Measurements from ENCODE around the gene SECISBP2. TPM values are rescaled to one million over a fixed set of nuclear protein-coding genes. Genes with fewer than 3 reads are reported as not detected.
A peak's percentile ranks its signal among the peaks of the same experiment; 100 is the strongest.

Gene SECISBP2
- total and polyA plus RNA-seq, 2 of the 13 experiments (the other 11 are each of a cell fraction or from before 2014, with no cell fraction given), result 32.4 to 38.0 TPM

DNA sequence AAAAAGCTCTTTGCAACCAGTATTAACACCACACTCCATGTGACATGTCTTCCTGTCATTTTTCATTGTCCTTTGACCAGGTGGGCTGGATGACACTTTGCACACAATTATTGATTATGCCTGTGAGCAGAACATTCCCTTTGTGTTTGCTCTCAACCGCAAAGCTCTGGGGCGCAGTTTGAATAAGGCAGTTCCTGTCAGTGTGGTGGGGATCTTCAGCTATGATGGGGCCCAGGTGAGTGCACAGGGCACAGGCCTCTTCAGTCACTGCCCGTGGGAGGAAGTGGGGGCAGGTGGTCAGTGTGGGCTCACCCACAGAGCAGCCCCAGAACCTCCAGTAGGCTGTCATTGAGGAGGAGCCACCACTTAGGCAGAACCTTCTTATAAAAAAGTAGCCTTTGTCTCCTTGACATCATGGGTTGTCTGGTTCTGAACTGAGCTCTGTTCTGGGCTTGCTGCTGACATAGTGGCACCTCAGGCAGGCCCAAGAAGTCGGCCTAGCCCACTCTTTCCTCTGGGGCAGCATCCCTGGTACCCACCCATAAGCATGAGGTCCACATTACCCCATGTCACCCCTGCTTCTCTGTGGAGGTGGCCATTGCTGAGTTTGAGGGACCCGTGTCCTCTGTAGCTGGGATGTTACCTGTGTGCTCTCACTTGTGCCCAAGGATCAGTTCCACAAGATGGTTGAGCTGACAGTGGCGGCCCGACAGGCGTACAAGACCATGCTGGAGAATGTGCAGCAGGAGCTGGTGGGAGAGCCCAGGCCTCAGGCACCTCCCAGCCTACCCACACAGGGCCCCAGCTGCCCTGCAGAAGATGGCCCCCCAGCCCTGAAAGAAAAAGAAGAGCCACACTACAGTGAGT is 39.3 kb downstream of the SECISBP2 start (continued):
- TF ChIP-seq, protein P1, sequence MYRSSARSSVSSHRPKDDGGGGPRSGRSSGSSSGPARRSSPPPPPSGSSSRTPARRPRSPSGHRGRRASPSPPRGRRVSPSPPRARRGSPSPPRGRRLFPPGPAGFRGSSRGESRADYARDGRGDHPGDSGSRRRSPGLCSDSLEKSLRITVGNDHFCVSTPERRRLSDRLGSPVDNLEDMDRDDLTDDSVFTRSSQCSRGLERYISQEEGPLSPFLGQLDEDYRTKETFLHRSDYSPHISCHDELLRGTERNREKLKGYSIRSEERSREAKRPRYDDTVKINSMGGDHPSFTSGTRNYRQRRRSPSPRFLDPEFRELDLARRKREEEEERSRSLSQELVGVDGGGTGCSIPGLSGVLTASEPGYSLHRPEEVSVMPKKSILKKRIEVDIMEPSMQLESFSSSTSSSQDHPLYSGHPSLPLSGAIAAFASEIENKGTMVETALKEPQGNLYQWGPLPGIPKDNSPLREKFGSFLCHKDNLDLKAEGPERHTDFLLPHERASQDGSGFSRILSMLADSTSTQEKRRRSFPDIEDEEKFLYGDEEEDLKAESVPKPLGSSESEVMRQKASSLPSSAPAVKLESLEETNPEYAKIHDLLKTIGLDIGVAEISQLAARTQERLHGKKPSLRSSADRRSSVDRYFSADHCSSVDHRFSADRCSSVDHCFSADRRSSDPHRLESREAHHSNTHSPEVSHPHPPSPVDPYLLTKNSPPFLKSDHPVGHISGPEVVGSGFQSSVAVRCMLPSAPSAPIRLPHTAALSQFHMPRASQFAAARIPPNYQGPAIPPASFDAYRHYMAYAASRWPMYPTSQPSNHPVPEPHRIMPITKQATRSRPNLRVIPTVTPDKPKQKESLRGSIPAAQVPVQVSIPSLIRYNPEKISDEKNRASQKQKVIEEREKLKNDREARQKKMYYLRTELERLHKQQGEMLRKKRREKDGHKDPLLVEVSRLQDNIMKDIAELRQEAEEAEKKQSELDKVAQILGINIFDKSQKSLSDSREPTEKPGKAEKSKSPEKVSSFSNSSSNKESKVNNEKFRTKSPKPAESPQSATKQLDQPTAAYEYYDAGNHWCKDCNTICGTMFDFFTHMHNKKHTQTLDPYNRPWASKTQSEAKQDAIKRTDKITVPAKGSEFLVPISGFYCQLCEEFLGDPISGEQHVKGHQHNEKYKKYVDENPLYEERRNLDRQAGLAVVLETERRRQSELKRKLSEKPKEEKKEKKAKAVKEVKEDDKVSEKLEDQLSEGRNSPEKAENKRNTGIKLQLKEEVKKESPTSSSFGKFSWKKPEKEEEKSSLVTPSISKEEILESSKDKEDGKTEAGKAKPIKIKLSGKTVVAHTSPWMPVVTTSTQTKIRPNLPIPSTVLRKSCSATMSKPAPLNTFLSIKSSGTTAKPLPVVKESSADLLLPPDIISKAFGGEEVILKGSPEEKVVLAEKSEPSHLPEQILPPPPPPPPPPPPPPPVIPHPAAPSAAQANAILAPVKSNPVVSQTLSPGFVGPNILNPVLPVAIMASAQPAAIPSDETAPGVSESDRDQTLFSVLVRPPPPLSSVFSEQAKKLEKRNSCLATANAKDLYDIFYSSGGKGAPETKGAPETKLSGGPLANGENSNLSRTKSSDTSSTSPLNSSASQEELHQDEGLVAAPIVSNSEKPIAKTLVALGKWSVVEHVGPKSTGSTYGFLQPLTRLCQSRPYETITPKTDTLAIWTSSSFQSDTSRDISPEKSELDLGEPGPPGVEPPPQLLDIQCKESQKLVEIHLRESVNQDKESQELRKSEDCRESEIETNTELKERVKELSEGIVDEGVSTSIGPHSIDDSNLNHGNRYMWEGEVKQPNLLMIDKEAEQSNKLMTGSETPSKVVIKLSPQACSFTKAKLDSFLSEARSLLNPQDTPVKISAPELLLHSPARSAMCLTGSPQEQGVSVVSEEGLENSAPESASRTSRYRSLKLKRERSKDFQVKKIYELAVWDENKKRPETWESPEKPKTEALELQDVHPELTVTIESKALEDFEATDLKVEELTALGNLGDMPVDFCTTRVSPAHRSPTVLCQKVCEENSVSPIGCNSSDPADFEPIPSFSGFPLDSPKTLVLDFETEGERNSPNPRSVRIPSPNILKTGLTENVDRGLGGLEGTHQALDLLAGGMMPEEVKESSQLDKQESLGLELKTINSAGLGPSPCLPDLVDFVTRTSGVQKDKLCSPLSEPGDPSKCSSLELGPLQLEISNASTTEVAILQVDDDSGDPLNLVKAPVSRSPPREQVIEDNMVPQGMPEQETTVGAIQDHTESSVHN (CRISPR knock-in tag; IDR thresholded peaks at IDR 0.05), result no peak
- no peak for TF ChIP-seq TAF15 (IDR thresholded peaks at IDR 0.05; ENCODE audit: low read depth, low read length, poor library complexity, severe bottlenecking)
- TF ChIP-seq, protein P2, sequence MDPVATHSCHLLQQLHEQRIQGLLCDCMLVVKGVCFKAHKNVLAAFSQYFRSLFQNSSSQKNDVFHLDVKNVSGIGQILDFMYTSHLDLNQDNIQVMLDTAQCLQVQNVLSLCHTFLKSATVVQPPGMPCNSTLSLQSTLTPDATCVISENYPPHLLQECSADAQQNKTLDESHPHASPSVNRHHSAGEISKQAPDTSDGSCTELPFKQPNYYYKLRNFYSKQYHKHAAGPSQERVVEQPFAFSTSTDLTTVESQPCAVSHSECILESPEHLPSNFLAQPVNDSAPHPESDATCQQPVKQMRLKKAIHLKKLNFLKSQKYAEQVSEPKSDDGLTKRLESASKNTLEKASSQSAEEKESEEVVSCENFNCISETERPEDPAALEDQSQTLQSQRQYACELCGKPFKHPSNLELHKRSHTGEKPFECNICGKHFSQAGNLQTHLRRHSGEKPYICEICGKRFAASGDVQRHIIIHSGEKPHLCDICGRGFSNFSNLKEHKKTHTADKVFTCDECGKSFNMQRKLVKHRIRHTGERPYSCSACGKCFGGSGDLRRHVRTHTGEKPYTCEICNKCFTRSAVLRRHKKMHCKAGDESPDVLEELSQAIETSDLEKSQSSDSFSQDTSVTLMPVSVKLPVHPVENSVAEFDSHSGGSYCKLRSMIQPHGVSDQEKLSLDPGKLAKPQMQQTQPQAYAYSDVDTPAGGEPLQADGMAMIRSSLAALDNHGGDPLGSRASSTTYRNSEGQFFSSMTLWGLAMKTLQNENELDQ (CRISPR knock-in tag; IDR thresholded peaks at IDR 0.05; ENCODE audit: borderline replicate concordance), result no peak
- TF ChIP-seq CREB1 (IDR thresholded peaks at IDR 0.05), result 0 out of 2 replicates have a peak, but pooled peaks have one; percentile 4
- peak; percentile 86 for TF ChIP-seq CREB1 (CRISPR knock-in tag; IDR thresholded peaks at IDR 0.05)
- TF ChIP-seq BRCA1 (CRISPR knock-in tag; IDR thresholded peaks at IDR 0.05), result 0 out of 2 replicates have a peak, but pooled peaks have one; percentile 40
- TF ChIP-seq ZBTB7A (CRISPR knock-in tag; IDR thresholded peaks at IDR 0.05), result peak; percentile 75
- TF ChIP-seq SIN3A (IDR thresholded peaks at IDR 0.05; ENCODE audit: borderline replicate concordance, low read depth, low read length), result peak; percentile 91
- TF ChIP-seq, protein P3, sequence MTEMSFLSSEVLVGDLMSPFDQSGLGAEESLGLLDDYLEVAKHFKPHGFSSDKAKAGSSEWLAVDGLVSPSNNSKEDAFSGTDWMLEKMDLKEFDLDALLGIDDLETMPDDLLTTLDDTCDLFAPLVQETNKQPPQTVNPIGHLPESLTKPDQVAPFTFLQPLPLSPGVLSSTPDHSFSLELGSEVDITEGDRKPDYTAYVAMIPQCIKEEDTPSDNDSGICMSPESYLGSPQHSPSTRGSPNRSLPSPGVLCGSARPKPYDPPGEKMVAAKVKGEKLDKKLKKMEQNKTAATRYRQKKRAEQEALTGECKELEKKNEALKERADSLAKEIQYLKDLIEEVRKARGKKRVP (CRISPR knock-in tag; IDR thresholded peaks at IDR 0.05), result peak in 1 of 2 experiments; percentile 39; a peak in 1 of 4 replicates
- peak; percentile 90 for TF ChIP-seq PHF5A (CRISPR knock-in tag; IDR thresholded peaks at IDR 0.05; ENCODE audit: low read depth, unreplicated experiment)
- TF ChIP-seq, protein P4, sequence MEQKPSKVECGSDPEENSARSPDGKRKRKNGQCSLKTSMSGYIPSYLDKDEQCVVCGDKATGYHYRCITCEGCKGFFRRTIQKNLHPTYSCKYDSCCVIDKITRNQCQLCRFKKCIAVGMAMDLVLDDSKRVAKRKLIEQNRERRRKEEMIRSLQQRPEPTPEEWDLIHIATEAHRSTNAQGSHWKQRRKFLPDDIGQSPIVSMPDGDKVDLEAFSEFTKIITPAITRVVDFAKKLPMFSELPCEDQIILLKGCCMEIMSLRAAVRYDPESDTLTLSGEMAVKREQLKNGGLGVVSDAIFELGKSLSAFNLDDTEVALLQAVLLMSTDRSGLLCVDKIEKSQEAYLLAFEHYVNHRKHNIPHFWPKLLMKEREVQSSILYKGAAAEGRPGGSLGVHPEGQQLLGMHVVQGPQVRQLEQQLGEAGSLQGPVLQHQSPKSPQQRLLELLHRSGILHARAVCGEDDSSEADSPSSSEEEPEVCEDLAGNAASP (CRISPR knock-in tag; IDR thresholded peaks at IDR 0.05; ENCODE audit: borderline replicate concordance), result peak; percentile 74; the same call in 1 of the 2 replicates
- TF ChIP-seq KLF16 (CRISPR knock-in tag; IDR thresholded peaks at IDR 0.05), result peak in 1 of 2 experiments; percentile 86; a peak in 2 of 4 replicates
